ENCODE measurements around the gene MAPK12. TPM values are rescaled to one million over a fixed set of nuclear protein-coding genes. Genes with fewer than 3 reads are reported as not detected.
A peak's percentile ranks its signal among the peaks of the same experiment; 100 is the strongest.

The MAPK12 gene
- total and polyA plus RNA-seq, 9 of the 15 experiments (the other 6 are each of a cell fraction or from before 2014, with no cell fraction given) = 0.79 to 71.5 (median 32.8) TPM

- FAIRE-seq = no peak
- Histone ChIP-seq H3K9ac (ENCODE audit: insufficient read depth in 1 of 2, low read depth in 2 of 2, low read length in 2 of 2) (peak within 1 kb of the TSS; percentile 75 to 91), H3K27me3 (ENCODE audit: control insufficient read depth in 2 of 2, insufficient read depth in 2 of 2, low read length in 2 of 2) (no peaks in the 10 kb centered on the region), H4K20me1 (replicated peaks; ENCODE audit: control insufficient read depth, insufficient read depth, low read length) (no peaks in the 10 kb centered on the region), H3K36me3 (ENCODE audit: control insufficient read depth, insufficient read depth, low read length) (no peaks in the 10 kb centered on the region), H2AFZ (ENCODE audit: low read depth, low read length) (0 out of 2 replicates have a peak within 1 kb of the TSS, but pooled peaks have one; percentile 16), H3K27ac (ENCODE audit: extremely low read depth, low read depth, low read length) (peak within 1 kb of the TSS; percentile 74), H3K79me2 (ENCODE audit: control insufficient read depth, insufficient read depth, low read length) (peaks cover 50% of the 10 kb centered on the region), H3K4me1 (replicated peaks in 1 of 2; ENCODE audit: control insufficient read depth in 2 of 2, insufficient read depth in 2 of 2, low read length in 2 of 2) (peaks cover 34 to 91% of the 10 kb centered on the region in 2 experiments), H3K4me2 (ENCODE audit: insufficient read depth, low read length) (peak within 1 kb of the TSS; percentile 61), H3K9me3 (replicated peaks; ENCODE audit: control insufficient read depth, insufficient read depth, low read depth, low read length) (no peaks in the 10 kb centered on the region), H3K9me1 (ENCODE audit: control insufficient read depth, insufficient read depth, low read length) (no peaks in the 10 kb centered on the region), H3K4me3 (peak within 1 kb of the TSS; percentile 59)
- intact Hi-C loops (cut with micrococcal nuclease) (no loop called here), in situ Hi-C loops (cut with MboI) (no loop called here)
- ATAC-seq = peak; percentile 68
- POLR2A ChIA-PET = interaction anchor here (0.6 to 2.5 kb wide), 4 partner anchors 13 to 45 kb away, joined by 3 to 11 read pairs (median 3); partner anchors contain the start of gene MAPK12
- DNase-seq (ENCODE audit: extremely low read depth in 1 of 4, low spot score in 3 of 4) = peak; percentile 80 to 87 (median 84)
- BruUV-seq (replicated peaks) = no TSS peak
- WGBS (ENCODE audit: insufficient coverage, low coverage, missing lambda C conversion rate) = 0% methylated on average over 8 of the region's 105 CpGs
- CTCF ChIA-PET (ENCODE audit: low intra/inter-chr PET ratio) = no interaction called here
- TF ChIP-seq CXXC5 (CRISPR knock-in tag; IDR thresholded peaks at IDR 0.05) = peak; percentile 44; the same call in 1 of the 2 replicates
- TF ChIP-seq CTBP1 (IDR thresholded peaks at IDR 0.05; ENCODE audit: borderline replicate concordance) = 0 out of 2 replicates have a peak, but pooled peaks have one; percentile 18
- TF ChIP-seq ZBTB7A (IDR thresholded peaks at IDR 0.05; ENCODE audit: borderline replicate concordance, control insufficient read depth, low read depth, low read length) = peak; percentile 35; the same call in 1 of the 2 replicates
- TF ChIP-seq HDAC1 (IDR thresholded peaks at IDR 0.05) = no peak
- TF ChIP-seq, protein P1, sequence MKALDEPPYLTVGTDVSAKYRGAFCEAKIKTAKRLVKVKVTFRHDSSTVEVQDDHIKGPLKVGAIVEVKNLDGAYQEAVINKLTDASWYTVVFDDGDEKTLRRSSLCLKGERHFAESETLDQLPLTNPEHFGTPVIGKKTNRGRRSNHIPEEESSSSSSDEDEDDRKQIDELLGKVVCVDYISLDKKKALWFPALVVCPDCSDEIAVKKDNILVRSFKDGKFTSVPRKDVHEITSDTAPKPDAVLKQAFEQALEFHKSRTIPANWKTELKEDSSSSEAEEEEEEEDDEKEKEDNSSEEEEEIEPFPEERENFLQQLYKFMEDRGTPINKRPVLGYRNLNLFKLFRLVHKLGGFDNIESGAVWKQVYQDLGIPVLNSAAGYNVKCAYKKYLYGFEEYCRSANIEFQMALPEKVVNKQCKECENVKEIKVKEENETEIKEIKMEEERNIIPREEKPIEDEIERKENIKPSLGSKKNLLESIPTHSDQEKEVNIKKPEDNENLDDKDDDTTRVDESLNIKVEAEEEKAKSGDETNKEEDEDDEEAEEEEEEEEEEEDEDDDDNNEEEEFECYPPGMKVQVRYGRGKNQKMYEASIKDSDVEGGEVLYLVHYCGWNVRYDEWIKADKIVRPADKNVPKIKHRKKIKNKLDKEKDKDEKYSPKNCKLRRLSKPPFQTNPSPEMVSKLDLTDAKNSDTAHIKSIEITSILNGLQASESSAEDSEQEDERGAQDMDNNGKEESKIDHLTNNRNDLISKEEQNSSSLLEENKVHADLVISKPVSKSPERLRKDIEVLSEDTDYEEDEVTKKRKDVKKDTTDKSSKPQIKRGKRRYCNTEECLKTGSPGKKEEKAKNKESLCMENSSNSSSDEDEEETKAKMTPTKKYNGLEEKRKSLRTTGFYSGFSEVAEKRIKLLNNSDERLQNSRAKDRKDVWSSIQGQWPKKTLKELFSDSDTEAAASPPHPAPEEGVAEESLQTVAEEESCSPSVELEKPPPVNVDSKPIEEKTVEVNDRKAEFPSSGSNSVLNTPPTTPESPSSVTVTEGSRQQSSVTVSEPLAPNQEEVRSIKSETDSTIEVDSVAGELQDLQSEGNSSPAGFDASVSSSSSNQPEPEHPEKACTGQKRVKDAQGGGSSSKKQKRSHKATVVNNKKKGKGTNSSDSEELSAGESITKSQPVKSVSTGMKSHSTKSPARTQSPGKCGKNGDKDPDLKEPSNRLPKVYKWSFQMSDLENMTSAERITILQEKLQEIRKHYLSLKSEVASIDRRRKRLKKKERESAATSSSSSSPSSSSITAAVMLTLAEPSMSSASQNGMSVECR (CRISPR knock-in tag; IDR thresholded peaks at IDR 0.05) = peak; percentile 51; the same call in 1 of the 2 replicates
- TF ChIP-seq RBBP5 (IDR thresholded peaks at IDR 0.05; ENCODE audit: borderline replicate concordance, insufficient read depth, low read length, poor library complexity, severe bottlenecking) = peak; percentile 38
- TF ChIP-seq, protein P2, sequence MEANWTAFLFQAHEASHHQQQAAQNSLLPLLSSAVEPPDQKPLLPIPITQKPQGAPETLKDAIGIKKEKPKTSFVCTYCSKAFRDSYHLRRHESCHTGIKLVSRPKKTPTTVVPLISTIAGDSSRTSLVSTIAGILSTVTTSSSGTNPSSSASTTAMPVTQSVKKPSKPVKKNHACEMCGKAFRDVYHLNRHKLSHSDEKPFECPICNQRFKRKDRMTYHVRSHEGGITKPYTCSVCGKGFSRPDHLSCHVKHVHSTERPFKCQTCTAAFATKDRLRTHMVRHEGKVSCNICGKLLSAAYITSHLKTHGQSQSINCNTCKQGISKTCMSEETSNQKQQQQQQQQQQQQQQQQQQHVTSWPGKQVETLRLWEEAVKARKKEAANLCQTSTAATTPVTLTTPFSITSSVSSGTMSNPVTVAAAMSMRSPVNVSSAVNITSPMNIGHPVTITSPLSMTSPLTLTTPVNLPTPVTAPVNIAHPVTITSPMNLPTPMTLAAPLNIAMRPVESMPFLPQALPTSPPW (CRISPR knock-in tag; IDR thresholded peaks at IDR 0.05) = peak; percentile 86
- TF ChIP-seq ZFX (CRISPR knock-in tag; IDR thresholded peaks at IDR 0.05) = peak; percentile 48
- TF ChIP-seq SMAD4 (CRISPR knock-in tag; conservative IDR thresholded peaks at IDR 0.05) = 0 out of 2 replicates have a peak, but pooled peaks have one; percentile 25
- TF ChIP-seq YY1 (IDR thresholded peaks at IDR 0.05; ENCODE audit: borderline replicate concordance in 1 of 3, control insufficient read depth in 1 of 3, extremely low read depth in 1 of 3, insufficient read depth in 3 of 3, insufficient read length in 1 of 3, insufficient replicate concordance in 2 of 3, low read depth in 1 of 3, low read length in 2 of 3) = peak in 2 of 3 experiments; percentile 53 to 71
- peak; percentile 80 for TF ChIP-seq ZNF444 (CRISPR knock-in tag; IDR thresholded peaks at IDR 0.05)
- no peak for TF ChIP-seq FOXP1 (CRISPR knock-in tag; IDR thresholded peaks at IDR 0.05)
Measured at GRCh38 chr22:50306753-50307749, 45.6 kb upstream of the MAPK12 start, which contains the start of gene PLXNB2. TSS of gene PLXNB2 (minus strand) at chr22:50307646. CDS start at chr22:50290584, 17,062 bp downstream.
